BJ (cell line): ENCODE data around the gene PPP1R14C. TPM values are rescaled to one million over a fixed set of nuclear protein-coding genes. Genes with fewer than 3 reads are reported as not detected.

Experiments used
- CTCF ChIA-PET: fragments of 350-600 bp; formaldehyde crosslinking; extraction: SDS; loops from one replicate; lab custom pipeline; 2021; ENCODE audit warnings: antibody characterized with exemption, inconsistent platforms; lab: Yijun Ruan, JAX
- POLR2A ChIA-PET: fragments of 300-600 bp; sonication (Branson Sonifier 250); formaldehyde crosslinking; extraction: SDS; loops from one replicate; lab custom pipeline; 2021; ENCODE audit warnings: antibody characterized with exemption; lab: Charles Lee
- DNase-seq: peaks from one replicate; pipeline ENCODE4 v3.0.0-alpha.2; 2011; ENCODE audit warnings: low read depth
- H3K27me3 ChIP-seq: 2 replicates; pipeline ENCODE4 v1.6.0; 2011; ENCODE audit warnings: low read length; ENCODE audit not compliant: control insufficient read depth, insufficient read depth
- H3K36me3 ChIP-seq: 2 replicates; pipeline ENCODE4 v1.5.1; 2011; ENCODE audit warnings: low read length; ENCODE audit not compliant: control insufficient read depth, insufficient read depth
- H3K4me3 ChIP-seq: 2 replicates; pipeline ENCODE4 v1.5.1; 2011; ENCODE audit warnings: low read depth, mild to moderate bottlenecking, control low read depth, low read length
- CTCF ChIP-seq: IDR thresholded peaks from 2 replicates; pipeline ENCODE4 v1.5.1; 2011; ENCODE audit warnings: low read depth, mild to moderate bottlenecking, control low read depth, inconsistent platforms, low read length, moderate library complexity; ENCODE audit not compliant: insufficient read depth
- polyA plus RNA-seq: library from polyadenylated mRNA; depleted of rRNA; stranded (reverse); fragments of >200 nt; gene quantifications from 2 replicates; pipeline ENCODE4 v1.2.3, GENCODE V29; 2011

PPP1R14C gene
- polyA plus RNA-seq, 1 experiment, result 0.05 TPM

GRCh38 chr6:150233843-150234269, 91.0 kb downstream of the PPP1R14C start:
- DNase-seq, result no peak
- TF ChIP-seq CTCF, result no peak
- ChIA-PET CTCF (interaction anchor here (0.6 to 0.9 kb wide), 2 partner anchors 13 to 54 kb away, joined by 3 read pairs; no protein-coding TSS in a partner anchor), POLR2A (no interaction called here)
- H3K4me3 ChIP-seq, result no peak overlapping the region
- no peaks in the 10 kb centered on the region for H3K36me3 ChIP-seq
- H3K27me3 ChIP-seq, result no peaks in the 10 kb centered on the region

GRCh38 chr6:150235218-150235617, 92.4 kb downstream of the PPP1R14C start:
- ChIA-PET CTCF (interaction anchor here (1.0 kb wide), 1 partner anchor 21 kb away, joined by 4 read pairs; no protein-coding TSS in a partner anchor), POLR2A (no interaction called here)
- no peak for DNase-seq
- no peak overlapping the region for H3K4me3 ChIP-seq
- H3K36me3 ChIP-seq, result no peaks in the 10 kb centered on the region
- no peak for TF ChIP-seq CTCF
- no peaks in the 10 kb centered on the region for H3K27me3 ChIP-seq

- POLR2A ChIA-PET, result no interaction called here
These were observed 93.3 kb downstream of the PPP1R14C start for GRCh38 chr6:150236114-150236513.

GRCh38 chr6:150236544-150236943, 93.7 kb downstream of the PPP1R14C start:
- CTCF ChIA-PET, result no interaction called here
- no peak overlapping the region for H3K4me3 ChIP-seq
- no peaks in the 10 kb centered on the region for H3K27me3 ChIP-seq
- no peak for TF ChIP-seq CTCF
- POLR2A ChIA-PET, result no interaction called here
- no peaks in the 10 kb centered on the region for H3K36me3 ChIP-seq
- no peak for DNase-seq

More at GRCh38 chr6:150236114-150236513, 93.3 kb downstream of the PPP1R14C start:
- DNase-seq, result no peak
- no peak for TF ChIP-seq CTCF
- Histone ChIP-seq H3K36me3 (no peaks in the 10 kb centered on the region), H3K27me3 (no peaks in the 10 kb centered on the region), H3K4me3 (no peak overlapping the region)
- CTCF ChIA-PET, result no interaction called here

- no peak overlapping the region for H3K4me3 ChIP-seq
- TF ChIP-seq CTCF, result no peak
- ChIA-PET CTCF (no interaction called here), POLR2A (no interaction called here)
- DNase-seq, result no peak
- H3K27me3 ChIP-seq, result no peaks in the 10 kb centered on the region
- no peaks in the 10 kb centered on the region for H3K36me3 ChIP-seq
These were observed 94.8 kb downstream of the PPP1R14C start for GRCh38 chr6:150237626-150238025.
